HG03342 (cell line): ENCODE measurements around the gene FBXL17.

Experiments
- ATAC-seq: cut with Tn5 transposase; IDR thresholded peaks from one replicate; pipeline ENCODE4 v1.9.1; 2021; ENCODE audit warnings: mild to moderate bottlenecking, moderate library complexity; ENCODE audit not compliant: unreplicated experiment

Gene FBXL17

GRCh38 chr5:108102463-108102862 lies 279.4 kb downstream of the FBXL17 start:
- ATAC-seq: no peak

- no peak for ATAC-seq
Measured at GRCh38 chr5:108101821-108102220, 280.1 kb downstream of the FBXL17 start.

GRCh38 chr5:108101130-108101529 lies 280.8 kb downstream of the FBXL17 start:
- no peak for ATAC-seq

GRCh38 chr5:108094800-108095199 lies 287.1 kb downstream of the FBXL17 start:
- no peak for ATAC-seq

GRCh38 chr5:108093186-108093585 lies 288.7 kb downstream of the FBXL17 start:
- ATAC-seq: no peak

- ATAC-seq: no peak
Measured at GRCh38 chr5:108090946-108091345, 291.0 kb downstream of the FBXL17 start.

- no peak for ATAC-seq
Measured at GRCh38 chr5:108084105-108084504, 297.8 kb downstream of the FBXL17 start.

GRCh38 chr5:108083232-108083631 lies 298.7 kb downstream of the FBXL17 start:
- no peak for ATAC-seq

- no peak for ATAC-seq
Measured at GRCh38 chr5:108081707-108082106, 300.2 kb downstream of the FBXL17 start.

- no peak for ATAC-seq
Measured at GRCh38 chr5:108079753-108080152, 302.1 kb downstream of the FBXL17 start.

- no peak for ATAC-seq
Measured at GRCh38 chr5:108078882-108079281, 303.0 kb downstream of the FBXL17 start.

GRCh38 chr5:108078345-108078744 lies 303.6 kb downstream of the FBXL17 start:
- ATAC-seq: no peak

GRCh38 chr5:108074626-108075025 lies 307.3 kb downstream of the FBXL17 start:
- ATAC-seq: no peak

- ATAC-seq: no peak
Measured at GRCh38 chr5:108064302-108064701, 317.6 kb downstream of the FBXL17 start.

GRCh38 chr5:108061941-108062340 lies 320.0 kb downstream of the FBXL17 start:
- no peak for ATAC-seq

GRCh38 chr5:108060340-108060739 lies 321.6 kb downstream of the FBXL17 start:
- ATAC-seq: no peak

- no peak for ATAC-seq
Measured at GRCh38 chr5:108059334-108059733, 322.6 kb downstream of the FBXL17 start.

- ATAC-seq: no peak
Measured at GRCh38 chr5:108054349-108054748, 327.5 kb downstream of the FBXL17 start.

- ATAC-seq: no peak
Measured at GRCh38 chr5:108046955-108047670, 334.8 kb downstream of the FBXL17 start.

- no peak for ATAC-seq
Measured at GRCh38 chr5:108036482-108036881, 345.4 kb downstream of the FBXL17 start.

- no peak for ATAC-seq
Measured at GRCh38 chr5:108028883-108029282, 353.0 kb downstream of the FBXL17 start.

- ATAC-seq: no peak
Measured at GRCh38 chr5:108028412-108028811, 353.5 kb downstream of the FBXL17 start.

GRCh38 chr5:108025957-108026356 lies 355.9 kb downstream of the FBXL17 start:
- no peak for ATAC-seq
